H4 (cell line): ENCODE data around the gene TAT. TPM values are rescaled to one million over a fixed set of nuclear protein-coding genes. Genes with fewer than 3 reads are reported as not detected.

Experiments used
- DNase-seq: peaks from one replicate; pipeline ENCODE4 v3.0.0-alpha.2; 2015; ENCODE audit warnings: low spot score
- total RNA-seq: library from RNA; depleted of rRNA; stranded (reverse); fragments of >200 nt; shearing (Covaris generic); gene quantifications from 2 replicates; pipeline ENCODE4 v1.2.3, GENCODE V29; 2014; rRNA removed

Gene TAT
- total RNA-seq, 1 experiment from 2014 or later, result not detected

GRCh38 chr16:71537643-71538042, 39.2 kb downstream of the TAT start:
- peak; percentile 41 for DNase-seq

GRCh38 chr16:71536752-71537499, 40.0 kb downstream of the TAT start:
- no peak for DNase-seq

GRCh38 chr16:71532366-71532765, 44.5 kb downstream of the TAT start:
- DNase-seq, result no peak

- no peak for DNase-seq
Measured at GRCh38 chr16:71528863-71529262, 48.0 kb downstream of the TAT start.

GRCh38 chr16:71528257-71528656, 48.6 kb downstream of the TAT start:
- no peak for DNase-seq

GRCh38 chr16:71526111-71526631, 50.7 kb downstream of the TAT start, which contains the start of gene CHST4:
Gene CHST4, plus strand, starts transcription at chr16:71526426. Its CDS starts 10,252 bp downstream, at chr16:71536678.
- peak; percentile 63 for DNase-seq

GRCh38 chr16:71524566-71525553, 52.0 kb downstream of the TAT start:
- DNase-seq, result no peak

- DNase-seq, result no peak
Measured at GRCh38 chr16:71520550-71520949, 56.3 kb downstream of the TAT start.

Other genes with a start within 250 kb of the TAT start
- 30.2 and 32.3 TPM in 2 replicates for gene CALB2, start 218.4 kb downstream of the TAT start, total RNA-seq
- not detected in 2 replicates for gene TLE7, start 135.0 kb downstream of the TAT start, total RNA-seq
- 9.0 and 10.0 TPM in 2 replicates for gene ZNF23, start 114.8 kb downstream of the TAT start, total RNA-seq
- gene ZNF19, start 87.8 kb downstream of the TAT start, total RNA-seq, result 3.3 and 7.1 TPM in 2 replicates
- gene CHST4, start 50.7 kb downstream of the TAT start, total RNA-seq, result 0.19 and 0.66 TPM in 2 replicates
- not detected in 2 replicates for gene MARVELD3, start 49.1 kb upstream of the TAT start, total RNA-seq
- 1.8 and 3.8 TPM in 2 replicates for gene PHLPP2, start 147.6 kb upstream of the TAT start, total RNA-seq
- gene AP1G1, start 231.7 kb upstream of the TAT start, total RNA-seq, result 49.8 and 51.5 TPM in 2 replicates